OCI-M1 (cell line): ENCODE measurements around the gene S1PR5.
A peak's percentile ranks its signal among the peaks of the same experiment; 100 is the strongest.
"Not testable (repeated sequence)": the region's sequence is repeated elsewhere in the genome, so short reads cannot be mapped to it uniquely, and the experiment has no call there.

Source experiments
- DNase-seq: peaks from one replicate; lab custom pipeline; 2025; lab: John Stamatoyannopoulos, UW

Gene S1PR5

DNA sequence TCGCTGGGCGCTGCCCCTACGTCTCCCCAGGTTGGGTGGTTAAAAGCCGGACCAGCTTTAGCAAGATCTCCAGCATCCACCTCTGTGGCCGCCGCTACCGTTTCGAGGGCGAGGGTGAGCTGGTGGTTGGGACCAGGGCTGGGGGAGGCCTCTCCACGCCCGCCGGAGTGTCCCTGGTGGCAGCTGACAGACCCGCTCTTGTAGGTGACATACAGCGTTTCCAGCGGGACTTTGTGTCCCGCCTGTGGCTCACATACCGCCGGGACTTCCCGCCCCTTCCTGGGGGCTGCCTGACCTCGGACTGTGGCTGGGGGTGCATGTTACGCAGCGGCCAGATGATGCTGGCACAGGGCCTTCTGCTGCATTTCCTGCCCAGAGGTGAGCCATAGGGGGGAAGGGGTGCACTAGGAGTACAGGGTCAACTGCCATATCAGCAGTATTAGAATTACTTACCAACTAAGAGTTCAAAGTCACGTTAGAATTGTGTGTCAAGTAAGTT, 27.6 kb upstream of the S1PR5 start:
- no peak for DNase-seq

- DNase-seq = peak; percentile 81
These were observed 27.1 kb upstream of the S1PR5 start for GRCh38 chr19:10544242-10544752.

GRCh38 chr19:10543420-10544241, 26.4 kb upstream of the S1PR5 start, which contains the start of gene ATG4D:
Gene ATG4D, plus strand, starts transcription at chr19:10543904. Its CDS starts 187 bp downstream, at chr19:10544091.
- DNase-seq = peak; percentile 100

DNA sequence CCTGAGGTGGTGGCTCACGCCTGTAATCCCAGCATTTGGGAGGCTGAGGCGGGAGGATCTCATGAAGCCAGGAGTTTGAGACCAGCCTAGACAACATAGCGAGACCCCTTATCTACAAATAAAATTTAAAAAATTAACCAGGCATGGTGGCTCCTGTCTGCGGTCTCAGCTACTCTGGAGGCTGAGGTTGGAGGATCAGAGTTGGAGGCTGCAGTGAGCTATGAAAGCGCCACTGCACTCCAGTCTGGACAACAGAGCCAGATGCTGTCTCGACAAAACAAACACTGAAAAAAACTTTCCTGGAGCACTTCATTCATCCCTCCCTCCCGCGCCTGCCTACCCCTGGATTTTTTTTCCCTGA, 25.8 kb upstream of the S1PR5 start:
- DNase-seq = no peak

GRCh38 chr19:10539016-10539415, 21.8 kb upstream of the S1PR5 start:
- DNase-seq = not testable (repeated sequence)

- peak; percentile 49 for DNase-seq
These were observed 21.1 kb upstream of the S1PR5 start for GRCh38 chr19:10538204-10538983.

DNA sequence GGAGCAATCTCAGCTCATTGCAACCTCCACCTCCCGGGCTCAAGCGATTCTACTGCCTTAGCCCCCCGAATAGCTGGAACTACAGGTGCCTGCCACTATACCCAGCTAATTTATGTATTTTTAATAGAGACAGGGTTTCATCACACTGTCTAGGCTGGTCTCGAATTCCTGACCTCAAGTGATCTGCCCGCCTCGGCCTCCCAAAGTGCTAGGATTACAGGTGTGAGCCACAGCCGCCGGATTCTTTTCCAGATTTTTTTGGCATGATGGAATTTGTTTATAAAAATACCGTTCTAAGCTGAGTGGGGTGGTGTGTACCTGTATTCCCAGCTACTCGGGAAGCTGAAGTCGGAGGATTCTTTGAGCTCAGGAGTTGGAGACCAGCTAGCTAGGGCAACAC, 20.4 kb upstream of the S1PR5 start:
- no peak for DNase-seq

DNA sequence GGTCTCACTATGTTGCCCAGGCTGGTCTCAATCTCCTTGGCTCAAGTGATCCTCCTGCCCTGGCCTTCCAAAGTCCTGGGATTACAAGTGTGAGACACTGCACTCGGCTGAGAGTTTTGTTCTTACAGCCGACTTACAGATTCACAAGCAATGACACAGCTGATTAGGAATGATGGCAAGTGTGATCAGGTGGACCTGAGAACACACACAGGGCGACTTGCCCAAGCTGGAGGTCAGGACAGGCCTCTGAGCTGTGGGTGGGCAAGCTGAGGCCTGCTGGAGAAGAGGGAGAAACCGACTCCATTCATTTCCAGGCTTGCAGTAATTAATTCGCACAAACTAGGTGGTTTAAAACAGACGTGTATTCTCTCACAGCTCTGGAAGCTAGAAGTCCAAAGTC, 18.4 kb upstream of the S1PR5 start:
- no peak for DNase-seq

GRCh38 chr19:10533646-10534386, 16.6 kb upstream of the S1PR5 start:
- no peak for DNase-seq

DNA sequence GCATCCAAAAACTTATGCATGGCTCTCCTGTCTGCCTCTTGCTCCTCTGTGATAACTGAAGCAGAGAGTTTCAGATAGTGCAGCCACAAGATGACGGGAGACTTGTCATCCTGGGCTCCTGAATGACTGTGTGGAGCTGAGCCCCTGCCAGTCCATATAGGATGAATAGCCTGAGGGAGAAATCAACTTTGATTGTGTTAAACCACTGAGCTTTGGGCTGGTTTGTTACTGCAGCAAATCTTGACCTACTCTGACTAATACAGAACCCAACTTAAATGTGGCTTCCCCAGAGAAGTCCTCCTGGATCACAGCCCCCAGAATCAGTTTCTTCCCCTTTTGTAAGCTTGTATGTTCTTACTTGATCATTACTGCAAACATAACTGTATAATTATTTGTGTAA, 15.2 kb upstream of the S1PR5 start:
- DNase-seq = peak; percentile 66

DNA sequence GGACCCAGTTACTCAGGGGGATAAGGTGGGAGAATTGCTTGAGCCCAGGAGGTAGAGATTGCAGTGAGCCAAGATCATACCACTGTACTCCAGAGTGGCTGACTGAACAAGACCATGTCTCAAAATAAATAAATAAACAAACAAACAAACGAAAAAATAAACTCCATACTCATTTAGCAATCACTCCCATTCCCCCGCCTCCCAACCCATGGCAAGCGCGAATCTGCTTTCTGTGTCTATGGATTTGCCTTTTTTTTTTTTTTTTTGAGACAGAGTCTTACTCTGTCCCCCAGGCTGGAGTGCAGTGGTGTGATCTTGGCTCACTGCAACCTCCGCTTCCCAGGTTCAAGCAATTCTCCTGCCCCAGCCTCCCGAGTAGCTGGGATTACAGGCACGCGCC, 9.6 kb upstream of the S1PR5 start:
- not testable (repeated sequence) for DNase-seq

DNA sequence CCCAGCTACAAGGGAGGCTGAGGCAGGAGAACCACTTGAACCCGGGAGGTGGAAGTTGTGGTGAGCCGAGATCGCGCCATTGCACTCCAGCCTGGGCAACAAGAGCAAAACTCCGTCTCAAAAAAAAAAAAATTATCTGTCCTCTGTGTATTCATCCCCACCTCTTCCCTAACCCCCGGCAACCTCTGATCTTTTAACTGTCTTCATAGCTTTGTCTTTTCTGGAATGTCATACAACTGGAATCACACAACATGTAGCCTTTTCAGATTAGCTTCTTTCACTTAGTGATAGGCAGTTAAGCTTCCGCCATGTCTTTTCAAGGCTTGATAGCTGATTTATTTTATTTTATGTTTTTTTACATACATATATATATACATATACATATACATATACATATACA, 8.4 kb upstream of the S1PR5 start:
- DNase-seq = no peak

DNA sequence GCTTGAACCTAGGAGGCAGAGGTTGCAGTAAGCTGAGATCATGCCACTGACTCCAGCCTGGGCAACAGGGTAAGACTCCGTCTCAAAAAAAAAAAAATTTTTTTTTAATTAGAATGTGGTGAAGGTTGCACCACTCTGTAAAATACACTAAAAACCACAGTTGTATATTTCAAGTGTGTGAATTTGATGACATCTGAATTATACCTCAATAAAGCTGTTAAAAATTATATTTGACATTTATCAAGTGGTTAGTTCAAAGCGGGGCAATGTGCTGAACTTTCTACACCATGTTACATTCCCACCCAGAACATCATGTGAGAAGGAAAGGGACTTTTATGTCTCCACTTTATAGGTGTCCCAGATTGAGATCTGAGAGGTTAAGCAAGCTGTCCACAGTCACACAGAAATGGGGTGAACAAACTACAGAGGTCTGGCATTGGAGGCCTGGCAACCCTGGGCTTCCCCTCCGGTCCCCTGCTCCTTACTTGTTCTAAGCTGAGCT, 5.9 kb upstream of the S1PR5 start:
- DNase-seq = no peak

DNA sequence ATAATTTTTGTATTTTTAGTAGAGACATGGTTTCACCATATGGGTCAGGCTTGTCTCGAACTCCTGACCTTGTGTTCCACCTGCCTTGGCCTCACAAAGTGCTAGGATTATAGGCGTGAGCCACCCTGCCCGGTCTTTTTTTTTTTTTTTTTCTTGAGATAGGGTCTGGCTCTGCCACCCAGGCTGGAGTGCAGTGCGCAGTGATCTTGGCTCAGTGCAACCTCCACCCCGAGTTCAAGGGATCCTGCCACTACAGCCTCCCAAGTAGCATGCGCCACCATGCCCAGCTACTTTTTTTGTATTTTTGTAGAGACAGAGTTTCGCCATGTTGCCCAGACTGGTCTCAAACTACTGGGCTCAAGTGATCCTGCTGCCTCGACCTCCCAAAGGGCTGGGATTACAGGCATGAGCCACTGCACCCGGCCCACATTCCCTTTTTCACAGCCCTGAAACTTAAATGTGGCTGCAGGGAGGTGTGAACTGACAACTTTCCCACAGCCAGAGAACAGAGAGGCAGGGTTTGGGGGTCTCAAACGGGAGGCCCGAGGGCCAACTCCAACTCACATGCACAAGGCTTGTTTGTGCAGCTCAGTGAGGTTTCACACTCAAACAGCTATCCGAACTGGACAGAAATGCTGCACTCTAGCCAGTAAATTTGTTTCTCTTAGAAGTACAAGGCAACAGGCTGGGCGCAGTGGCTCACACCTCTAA, 4.4 kb upstream of the S1PR5 start:
- DNase-seq = no peak

DNA sequence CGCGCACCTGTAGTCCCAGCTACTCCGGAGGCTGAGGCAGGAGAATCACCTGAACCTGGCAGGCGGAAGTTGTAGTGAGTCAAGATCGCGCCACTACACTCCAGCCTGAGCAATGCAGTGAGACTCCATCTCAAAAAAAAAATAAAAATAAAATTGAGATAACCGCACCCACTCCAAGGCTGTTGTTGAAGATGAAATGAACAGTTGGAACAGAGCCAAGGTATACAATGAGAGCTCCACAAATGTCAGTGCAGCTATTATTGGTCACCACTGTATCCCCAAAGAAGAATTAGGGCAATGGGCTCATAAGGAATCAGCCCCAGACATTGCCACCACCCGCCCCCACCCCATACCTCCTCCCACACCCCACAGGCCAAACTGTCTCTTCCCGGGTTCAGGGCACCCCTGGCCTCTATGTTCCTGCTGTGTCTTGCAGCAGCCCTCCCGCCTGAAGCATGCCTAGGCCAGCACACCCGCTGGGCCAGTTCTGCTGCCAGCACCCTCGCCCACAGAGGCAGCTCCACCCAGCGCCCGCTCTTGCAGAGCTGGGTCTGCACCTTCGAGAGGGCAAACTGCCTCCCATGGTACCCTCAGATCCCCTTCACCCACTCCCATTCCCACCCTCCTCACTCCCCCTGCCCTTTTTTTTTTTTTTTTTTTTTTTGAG, 3.5 kb upstream of the S1PR5 start:
- no peak for DNase-seq

GRCh38 chr19:10519421-10519820, 2.2 kb upstream of the S1PR5 start:
- DNase-seq = no peak

DNA sequence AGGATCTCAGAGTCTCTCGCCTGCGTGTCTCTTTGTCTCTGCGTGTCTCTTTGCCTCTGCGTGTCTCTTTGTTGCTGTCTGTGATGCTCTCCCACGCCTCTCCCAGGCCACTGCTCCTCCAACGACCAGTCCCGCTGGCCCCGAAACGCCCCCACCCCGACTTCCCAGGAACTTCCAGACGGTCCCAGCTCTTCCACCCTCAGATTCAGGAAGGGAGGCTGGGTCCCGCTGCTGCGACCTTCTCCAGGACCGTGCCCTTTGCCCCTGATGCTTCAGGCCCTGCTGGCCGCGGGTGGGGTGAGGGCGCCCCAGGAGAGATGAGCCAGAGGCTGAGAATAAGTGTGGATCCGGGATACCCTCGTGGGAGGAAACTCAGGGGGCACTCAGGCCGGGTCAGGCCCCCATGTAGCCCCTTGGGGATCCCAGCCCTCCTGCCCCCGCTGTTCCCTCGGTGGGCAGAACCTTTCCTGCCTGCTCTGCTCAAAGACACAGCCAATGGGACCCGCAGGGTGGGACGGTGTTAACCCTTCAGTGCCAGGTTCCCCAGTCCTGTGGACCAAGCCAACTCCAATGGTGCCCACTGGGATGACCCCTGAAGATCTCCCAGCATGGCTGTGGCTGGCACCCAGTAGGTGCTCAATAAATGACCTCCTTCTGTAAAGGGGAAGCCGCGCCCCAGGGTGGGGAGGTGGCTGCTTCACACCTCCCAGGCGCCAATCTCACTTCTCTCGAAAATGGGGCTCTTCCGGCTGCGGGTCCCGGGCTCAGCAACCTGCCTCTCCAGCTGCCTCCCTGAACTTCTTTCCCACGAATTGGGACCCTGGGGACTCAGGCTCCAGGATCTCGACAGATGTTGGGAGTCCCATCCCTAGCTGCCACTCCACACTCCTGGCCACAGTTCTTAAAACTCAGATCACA, 1.5 kb upstream of the S1PR5 start:
- no peak for DNase-seq

DNA sequence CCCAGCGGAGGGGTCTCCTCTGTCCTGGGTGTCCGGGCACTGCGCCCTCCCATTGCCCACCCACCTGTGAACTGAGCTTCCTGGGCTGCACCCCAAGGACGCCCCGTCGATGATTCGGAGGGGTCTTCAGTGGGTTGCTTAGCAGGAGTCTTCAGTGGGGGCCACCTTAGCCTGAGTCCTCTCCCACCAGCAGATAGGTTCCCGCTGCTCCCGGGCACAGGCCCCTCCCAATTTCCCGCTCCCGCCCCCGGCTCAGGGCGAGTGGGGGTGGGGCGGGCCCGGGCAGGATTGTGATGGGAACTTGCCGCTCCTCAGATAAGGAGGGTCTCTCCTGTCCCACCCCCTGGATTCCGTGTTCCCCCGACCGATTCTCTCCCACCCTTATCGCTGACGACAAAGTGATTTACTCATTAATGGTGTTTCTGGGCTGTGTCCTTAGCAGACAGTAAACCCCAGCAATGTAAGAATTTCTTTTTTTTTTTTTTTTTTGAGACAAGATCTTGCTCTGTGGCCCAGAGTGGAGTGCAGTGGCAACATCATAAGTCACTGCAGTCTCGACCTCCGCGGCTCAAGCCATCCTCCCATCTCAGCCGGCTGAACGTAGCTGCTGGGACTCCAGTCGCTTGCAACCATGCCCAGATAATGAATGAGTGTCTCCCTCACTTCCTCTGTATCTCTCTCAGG, 655 bp upstream of the S1PR5 start:
- peak; percentile 90 for DNase-seq

DNA sequence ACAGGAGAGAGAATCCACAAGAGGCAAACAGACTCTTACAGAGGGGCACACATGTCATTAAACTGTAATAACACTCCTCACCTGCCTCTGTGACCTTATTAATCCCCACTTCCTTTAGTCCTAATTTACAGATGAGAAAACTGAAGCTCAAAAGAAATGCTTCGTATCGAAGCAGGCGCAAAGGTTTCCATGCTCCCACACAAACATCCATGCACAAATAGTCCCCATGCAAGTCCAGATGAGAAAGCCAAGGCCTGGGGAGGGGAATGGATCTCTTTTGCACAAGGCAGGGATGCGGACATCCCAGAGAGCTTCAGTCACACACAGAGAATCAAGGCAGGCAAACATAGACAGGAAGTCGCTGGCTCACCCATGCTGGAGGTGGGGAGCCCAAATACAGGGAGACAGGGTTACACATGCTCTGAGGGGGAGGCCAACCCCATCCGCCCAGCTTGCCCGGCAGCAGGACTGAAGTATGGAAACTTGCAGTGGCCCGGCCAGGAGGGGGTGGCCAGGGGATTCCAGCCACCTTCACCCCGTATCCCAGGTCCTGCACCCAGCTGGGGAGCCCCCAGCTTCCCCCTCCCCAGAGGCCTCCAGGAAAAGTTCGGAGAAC, 468 bp downstream of the S1PR5 start:
- DNase-seq = no peak
